GM18499 (cell line): ENCODE data around the gene SNX13.

Experiments
- ATAC-seq: cut with Tn5 transposase; IDR thresholded peaks from one replicate; pipeline ENCODE4 v1.9.1; 2021; ENCODE audit warnings: moderate number of reproducible peaks; ENCODE audit not compliant: insufficient read depth, unreplicated experiment

SNX13 gene

DNA sequence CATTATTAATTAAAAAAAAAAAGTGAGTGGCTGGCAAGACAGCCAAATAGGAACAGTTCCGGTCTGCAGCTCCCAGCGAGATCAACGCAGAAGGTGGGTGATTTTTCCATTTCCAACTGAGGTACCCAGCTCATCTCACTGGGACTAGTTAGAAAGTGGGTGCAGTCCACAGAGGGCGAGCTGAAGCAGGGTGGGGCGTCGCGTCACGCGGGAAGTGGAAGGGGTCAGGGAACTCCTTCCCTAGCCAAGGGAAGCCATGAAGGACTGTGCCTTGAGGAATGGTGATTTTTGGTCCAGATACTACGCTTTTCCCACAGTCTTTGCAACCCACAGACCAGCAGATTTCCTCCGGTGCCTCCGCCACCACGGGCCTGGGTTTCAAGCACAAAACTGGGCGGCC is 133.7 kb downstream of the SNX13 start:
- no peak for ATAC-seq

DNA sequence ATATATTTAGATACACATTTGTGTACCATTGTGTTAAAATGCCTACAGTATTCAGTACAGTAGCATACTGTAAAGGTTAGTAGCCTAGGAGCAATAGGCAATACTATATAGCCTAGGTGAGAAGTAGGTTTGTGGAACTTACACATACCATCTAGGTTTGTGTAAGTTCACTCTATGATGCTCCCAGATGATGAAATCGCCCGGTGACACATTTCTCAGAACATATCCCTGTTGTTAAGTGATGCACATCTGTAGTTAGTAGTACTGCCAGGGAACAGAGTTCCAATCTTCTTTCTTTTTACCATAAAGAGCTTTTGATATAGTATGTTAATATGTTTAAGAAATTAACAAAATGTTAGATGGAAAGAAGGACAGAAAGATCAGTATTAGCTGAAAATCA is 138.2 kb downstream of the SNX13 start:
- ATAC-seq, result no peak

DNA sequence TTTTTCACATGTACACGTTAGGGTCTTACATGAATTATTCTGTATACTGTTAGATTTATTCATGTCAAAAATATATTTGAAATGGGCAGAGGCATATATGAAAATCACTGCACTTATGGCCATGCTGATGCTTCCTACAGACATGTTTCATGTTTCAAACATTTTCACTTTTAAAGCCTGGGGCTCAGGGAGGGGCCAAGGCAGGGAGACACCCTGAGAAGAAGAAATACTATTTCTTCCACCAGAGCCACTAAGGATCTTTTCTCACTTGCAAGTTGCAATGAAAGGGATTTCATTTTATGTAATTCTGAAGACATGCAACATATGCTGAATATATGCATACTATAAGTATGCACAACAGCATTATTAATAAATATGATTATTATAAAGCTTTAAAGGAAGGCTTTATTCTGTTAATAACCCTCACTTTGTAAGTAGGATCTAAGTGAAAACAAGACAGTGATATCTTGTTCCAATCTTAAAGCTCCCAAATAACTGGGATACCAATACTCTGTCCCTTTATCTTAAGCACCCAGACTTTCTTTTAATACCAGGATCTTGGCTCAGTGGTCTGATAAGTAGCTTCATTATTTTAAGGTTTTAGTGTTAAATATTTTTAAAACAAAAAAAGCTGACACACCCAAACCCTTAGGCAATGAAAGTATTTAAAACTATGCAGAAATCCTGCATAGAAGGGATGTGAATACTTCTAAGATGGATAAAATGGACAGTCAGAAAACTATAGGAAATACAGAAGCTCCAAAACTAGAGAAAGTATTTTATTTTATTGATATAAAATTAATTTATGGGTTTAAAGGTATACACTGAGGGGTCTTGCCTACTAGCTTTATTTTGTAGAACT is 148.0 kb downstream of the SNX13 start:
- no peak for ATAC-seq

DNA sequence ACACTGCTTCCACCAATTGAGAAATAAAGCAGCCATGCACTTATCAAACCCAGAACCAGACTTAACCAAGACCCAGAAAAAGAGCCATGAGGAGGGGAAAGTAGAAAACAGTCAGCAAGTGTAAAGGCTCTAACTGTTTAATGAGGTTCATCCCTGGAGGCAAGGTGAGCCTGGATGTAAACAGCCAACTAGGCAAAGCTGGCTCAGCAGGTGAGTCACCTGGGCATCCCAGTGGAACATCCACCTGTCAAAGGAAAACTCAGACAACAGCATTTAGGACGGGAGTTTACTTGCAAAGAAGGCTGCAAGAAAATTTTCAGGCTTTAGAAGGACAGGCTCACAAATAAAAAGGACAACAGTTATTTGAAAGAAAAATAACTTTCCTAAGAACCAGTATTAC is 153.0 kb downstream of the SNX13 start:
- ATAC-seq, result no peak

DNA sequence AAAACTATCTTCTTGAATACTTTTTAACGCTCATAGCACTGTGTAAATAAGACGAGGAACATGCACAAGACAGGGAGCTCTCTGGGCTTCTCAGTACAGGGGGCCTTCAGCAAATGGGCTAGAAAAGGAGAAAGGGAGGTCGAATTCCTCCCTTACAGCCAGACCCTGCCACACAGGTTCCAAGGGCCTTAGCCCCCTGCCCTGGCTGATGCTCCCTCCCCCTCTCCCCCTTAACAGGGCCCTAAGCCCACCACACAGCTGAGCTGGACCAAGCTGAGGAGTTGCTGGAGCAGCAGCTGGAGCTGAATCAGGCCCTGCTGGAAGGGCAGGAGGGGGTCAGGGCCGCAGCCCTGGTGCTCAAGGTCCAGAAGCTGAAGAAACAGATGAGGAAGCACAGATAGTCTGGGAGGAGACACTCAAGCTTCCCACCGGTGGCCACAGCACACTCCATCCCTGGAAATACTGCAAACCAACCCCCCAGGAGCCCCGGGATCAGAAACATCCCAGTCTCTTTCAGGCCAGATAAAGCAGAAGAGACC is 153.9 kb downstream of the SNX13 start:
- ATAC-seq, result no peak

DNA sequence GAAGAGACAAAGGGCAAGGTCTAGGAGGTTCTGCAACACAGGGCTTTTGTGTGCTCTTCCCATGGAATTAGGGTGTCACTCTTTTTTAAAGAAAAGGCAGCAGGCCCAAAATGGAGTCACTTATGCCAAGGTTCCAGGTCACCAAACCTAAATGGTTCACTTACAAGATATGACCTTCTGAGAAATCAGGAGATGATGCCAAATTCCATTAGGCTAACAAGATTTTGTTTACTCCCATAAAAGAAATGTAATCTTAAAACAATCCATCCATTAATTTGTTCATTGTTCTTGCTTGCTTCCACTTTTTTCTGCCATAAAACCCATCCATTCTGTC is 158.1 kb downstream of the SNX13 start:
- ATAC-seq, result no peak

DNA sequence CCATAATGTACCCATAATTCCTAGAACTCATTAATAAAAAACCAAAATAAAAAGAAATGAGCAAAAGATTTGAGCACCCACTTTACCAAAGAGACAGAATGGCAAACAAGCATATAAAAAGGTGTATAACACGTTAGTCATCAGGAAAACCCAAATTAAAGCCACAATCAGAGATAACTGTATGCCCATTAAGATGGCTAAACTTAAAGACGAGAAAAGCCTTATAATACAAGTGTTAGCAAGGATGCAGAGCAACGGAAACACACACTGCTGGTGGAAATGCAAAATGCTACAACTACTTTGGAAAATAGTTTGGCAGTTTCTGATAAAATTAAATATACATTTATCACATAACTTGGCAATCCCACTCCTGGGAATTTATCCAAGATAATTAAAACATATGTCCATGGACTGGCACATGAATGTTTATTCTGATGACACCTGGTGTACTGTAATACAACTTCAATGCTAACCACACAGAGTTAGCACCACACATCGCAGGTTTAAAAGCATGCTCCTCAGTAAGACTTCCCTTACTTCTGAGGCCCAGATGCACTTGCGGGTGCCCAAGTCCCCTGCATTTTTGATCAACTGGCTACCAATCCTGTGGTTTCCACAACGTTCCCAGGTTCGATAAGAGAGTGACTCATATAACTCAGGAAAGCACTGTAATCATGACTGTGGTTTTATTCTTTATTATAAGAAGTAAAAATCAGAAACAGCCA is 158.6 kb downstream of the SNX13 start:
- no peak for ATAC-seq

DNA sequence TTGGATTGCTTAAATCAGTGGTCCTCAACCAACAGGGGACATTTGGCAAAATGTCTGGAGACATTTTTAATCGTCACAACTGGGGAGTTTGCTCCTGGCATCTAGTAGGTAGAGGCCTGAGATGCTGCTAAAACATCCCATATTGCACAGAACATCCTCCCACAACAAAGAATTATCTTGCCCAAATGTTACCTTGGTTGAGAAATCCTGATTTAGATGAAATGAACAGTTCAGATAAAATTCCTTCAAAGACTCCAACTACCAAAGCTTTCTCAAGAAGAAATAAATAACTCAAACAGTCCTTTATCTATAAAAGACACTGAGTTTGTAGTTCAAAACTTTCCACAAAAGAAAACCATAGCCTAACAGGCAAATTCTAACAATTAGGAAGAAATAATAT is 160.9 kb downstream of the SNX13 start:
- ATAC-seq, result no peak

DNA sequence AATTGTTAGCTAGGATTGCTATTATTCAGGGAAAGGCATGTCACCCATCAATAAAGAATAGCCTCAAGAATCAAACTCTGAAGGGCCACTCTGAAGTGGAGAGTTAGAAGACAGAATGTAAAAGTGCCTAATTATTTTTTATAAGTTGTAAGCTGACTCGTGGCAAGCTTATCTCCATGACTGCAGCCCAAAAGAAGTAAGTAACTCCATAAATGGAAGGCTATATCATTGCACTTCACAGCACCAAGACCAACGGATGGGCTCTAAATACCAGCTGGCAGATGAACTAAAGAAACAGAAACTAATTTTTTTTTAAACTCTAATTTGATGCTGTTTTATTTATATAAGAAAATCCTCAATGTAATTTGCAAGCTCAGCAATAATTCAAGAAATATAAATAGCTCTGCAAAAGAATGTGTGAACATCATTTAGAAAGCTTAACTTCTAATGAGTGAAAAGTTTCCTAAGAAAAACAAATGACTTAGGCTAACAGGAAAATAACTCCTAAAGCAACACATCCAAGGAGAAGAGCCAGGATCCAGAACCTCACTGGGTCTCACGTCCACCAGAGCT is 165.5 kb downstream of the SNX13 start:
- ATAC-seq, result no peak

DNA sequence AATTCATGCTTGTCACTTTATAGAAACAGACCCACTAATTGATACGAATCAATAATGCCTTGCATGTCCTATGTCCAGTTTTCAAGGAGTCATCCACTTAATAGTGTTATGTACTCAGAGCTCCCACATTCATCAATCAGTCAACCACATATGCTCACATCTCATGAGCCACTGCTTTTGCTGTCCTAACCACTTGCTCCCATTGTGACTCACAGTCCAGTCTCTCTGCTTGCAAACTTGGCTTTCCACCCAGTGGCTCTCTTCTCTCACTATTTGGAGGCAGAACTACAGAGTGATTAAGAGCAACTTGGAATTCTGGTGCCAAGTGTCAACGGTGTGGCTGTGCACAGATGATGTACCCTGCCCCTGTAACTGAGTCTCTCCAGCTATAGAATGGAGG is 166.0 kb downstream of the SNX13 start:
- ATAC-seq, result no peak

DNA sequence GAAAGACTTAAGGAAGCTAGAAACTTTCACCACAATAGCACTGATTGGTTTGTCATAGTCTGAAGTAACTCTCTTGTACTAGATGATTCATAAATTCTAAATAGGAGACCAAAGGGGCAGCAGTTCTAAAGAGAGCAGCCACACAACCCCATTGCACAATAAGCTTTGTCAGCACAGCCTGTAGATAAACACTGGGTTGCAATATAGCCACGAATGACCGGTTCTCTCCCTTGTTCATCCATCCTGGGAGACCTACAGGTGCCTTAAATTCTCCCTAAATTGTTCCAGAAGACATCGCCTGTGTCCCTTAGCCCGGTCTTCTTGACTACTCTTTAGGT is 167.0 kb downstream of the SNX13 start:
- ATAC-seq, result no peak

DNA sequence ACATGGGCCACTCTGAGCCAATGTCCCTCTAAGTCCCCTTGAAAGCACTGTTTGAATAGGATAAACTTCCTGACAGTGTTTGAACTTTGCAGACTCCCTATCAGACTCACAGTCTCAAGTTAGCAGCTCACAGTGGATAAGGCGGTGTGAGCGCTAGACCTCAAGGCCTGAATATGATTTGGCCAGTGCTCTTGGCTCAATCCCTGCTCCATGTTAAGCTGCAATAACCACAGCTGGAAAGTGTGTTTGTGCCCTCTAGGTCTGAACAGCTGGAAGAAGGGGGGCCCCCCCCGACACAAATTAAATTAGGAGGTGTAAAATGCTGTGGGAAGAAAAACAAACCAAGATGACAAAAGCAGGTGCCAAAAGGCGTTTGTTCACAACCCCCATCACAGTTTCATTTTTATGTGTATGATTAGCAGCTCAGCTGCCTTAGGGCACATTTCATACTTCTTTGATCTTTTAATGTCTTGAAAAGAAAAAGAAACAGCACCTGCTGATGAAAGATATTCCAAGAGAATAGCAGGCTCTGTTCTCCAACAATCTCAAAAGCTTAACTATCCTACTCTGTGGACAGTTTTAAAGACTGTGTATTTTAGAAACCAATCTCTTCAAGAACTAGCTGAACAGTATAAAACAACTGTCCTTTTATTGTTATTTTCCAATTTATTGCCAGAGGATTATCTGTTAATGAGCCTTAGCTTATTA is 167.6 kb downstream of the SNX13 start:
- no peak for ATAC-seq

DNA sequence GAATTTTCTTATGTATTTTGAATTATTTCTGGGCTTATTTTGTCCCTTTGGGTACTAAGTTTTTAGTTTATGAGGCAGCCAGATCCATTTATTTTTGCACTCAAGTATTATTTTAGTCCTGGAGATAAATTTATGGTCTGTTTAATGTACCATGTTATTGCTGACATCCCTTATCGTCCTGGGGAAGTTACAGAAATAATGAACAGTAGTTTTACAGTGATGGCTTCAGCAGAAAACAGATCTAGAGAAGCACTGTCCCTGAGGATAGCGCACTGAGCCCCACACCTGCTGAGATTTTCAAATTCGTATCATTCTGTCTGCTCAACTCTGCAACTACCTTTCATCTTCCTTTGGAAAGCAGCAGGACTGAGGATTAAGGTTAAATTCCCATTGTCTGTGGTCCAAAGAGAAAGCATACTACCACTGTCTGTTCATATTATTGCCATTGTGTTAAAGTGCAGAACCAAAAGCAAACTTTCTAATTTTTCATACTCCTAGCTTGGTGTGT is 168.3 kb downstream of the SNX13 start:
- ATAC-seq, result no peak

DNA sequence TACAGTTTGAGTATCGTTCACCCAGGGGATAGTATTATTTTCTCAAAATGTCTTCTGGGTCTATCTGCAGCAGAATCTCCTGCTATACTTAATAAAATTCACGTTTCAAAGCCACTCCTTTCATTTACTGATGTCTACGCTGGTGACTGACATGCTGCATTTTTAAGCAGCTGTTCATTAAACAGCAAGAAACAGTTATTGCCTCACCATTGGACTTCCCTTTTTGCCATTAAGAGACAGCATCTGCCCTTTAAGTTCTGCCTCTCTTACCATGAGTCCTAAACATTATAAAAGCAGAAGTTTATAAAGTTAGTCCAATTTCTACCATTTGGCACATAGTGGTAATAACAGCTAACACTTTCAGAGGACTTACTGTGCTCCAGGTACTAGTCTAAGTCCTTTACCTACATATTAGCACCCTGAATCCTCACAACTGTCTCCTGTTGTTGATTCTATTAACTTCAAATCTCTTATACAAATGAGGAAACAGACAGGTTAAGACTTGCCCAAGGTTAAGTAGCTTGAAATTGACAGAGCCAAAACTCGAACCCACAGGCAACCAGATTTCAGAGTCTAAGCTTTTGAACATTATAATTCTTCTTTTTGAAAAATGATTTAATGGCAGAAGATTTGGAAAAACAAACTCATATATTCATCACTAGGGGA is 169.5 kb downstream of the SNX13 start:
- ATAC-seq, result no peak

DNA sequence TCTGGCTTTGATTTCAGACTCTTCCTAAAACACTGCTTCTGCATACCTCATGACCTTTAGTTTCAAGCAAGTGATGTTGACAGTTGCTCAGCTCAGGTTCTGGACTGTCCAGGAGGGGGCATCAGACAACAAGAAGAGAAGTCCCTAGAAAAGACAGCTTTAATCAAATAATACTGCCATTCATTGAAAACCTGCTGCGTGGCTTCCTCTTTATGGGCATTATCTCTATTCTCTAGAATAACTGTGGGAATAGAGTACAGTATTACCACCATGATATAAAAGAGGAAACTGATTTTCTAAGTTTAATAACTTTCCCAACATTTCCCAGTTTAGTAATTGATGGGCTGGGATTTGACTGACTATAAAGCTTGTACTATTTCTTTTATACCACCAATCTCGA is 170.4 kb downstream of the SNX13 start:
- ATAC-seq, result no peak

DNA sequence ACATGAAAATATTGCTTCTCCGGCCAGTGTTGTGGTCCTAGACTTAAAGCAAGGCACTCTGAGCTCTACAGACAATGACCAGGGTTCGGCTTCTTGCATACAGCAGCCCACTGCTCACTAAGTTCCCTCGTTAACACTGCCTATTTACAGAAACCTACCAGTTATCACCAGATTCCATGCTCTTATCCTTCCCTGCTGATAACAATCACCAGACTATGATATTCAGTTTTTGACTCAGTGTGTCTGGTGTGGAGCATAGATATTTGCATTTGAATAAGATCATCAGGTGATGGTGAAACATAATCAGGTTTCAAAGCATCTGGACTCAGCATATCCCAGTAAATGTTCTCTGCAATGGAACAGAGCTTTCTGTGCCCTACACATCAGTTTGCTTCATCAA is 182.3 kb downstream of the SNX13 start:
- no peak for ATAC-seq

DNA sequence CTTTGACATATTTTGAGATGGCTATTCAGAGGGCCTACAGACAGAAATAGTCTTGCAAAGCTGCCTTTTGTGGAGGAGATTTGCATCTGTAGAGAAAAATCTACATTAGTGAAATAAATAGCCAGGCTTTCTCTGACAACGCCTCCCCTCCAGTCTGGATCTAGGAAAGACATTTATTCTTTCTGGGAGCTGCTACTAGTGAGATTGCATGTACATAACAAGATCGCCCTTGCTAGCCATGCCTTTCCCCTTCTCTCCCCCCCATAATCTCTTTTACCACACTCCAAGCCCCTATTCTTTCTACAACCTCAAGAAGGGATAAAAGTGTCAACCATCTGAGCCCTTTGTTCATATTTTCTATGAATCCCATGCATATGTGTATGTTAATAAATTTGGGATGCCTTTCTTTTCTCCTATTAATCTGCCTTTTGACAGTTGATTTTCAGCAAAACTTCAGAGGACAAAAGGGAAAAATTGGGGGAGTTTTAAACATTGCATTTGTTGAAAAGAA is 194.2 kb downstream of the SNX13 start:
- no peak for ATAC-seq

DNA sequence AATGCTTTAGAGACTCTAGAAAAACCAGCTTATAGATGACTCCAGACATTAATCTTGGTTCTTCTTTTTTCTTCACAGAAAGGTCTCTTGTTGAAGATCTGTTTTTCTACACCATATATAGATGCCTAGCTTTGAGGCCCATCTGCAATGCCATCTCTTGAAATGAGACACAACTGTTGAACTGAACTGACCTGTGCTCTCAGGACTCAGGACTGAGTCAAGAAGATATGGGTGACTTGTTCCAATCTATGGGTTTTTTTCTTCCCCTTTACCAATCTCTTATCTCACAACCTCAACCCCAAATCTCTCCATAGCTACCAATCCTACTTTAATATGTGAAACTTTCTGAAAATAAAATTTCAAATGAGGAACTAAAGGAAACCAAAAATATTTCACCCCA is 194.7 kb downstream of the SNX13 start:
- ATAC-seq, result peak; percentile 63

DNA sequence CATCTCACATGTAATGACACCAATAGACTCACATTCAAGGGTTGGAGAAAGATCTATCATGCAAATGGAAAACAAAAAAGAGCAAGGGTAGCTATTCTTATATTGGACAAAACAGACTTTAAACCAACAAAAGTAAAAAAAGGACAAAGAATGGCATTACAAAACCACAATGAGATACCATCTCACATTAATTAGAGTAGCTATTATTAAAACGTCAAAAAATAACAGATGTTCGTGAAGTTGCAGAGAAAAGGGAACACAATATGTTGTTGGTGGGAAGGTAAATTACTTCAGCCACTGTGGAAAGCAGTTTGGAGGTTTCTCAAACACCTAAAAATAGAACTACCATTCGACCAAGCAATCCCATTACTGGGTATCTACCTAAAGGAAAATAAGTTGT is 197.0 kb downstream of the SNX13 start:
- ATAC-seq, result no peak

DNA sequence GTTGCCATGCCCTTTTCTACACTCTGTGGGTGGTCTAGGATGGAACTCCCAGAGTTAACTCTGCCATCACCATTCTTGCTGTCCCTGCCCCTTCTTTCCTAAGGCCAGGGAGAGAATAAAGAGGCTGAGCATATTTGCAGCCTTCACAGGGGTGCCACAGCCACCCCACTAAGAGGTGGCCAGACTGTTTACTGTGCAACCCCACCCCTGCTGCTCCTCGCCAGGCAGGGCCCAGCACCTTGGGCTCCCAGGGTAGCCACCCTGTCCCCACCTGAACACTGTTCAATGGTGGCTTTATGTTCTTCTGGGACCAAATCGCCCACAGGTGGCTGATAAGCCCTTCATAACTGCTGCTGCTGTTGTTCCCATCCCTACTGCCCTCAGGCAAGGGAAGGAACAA is 198.9 kb downstream of the SNX13 start:
- ATAC-seq, result no peak
